H1 (cell line): Measurements from ENCODE around the gene PJA1. TPM values are rescaled to one million over a fixed set of nuclear protein-coding genes. Genes with fewer than 3 reads are reported as not detected.

ENCODE experiments used
- CTCF ChIA-PET: fragments of 300-600 bp; sonication (Branson Sonifier 250); formaldehyde crosslinking; loops from one replicate; lab custom pipeline; 2021; ENCODE audit not compliant: partially characterized antibody; lab: Charles Lee
- POLR2A ChIA-PET: fragments of 300-600 bp; sonication (Branson Sonifier 250); formaldehyde crosslinking; loops from one replicate; lab custom pipeline; 2021; ENCODE audit warnings: inconsistent platforms; ENCODE audit not compliant: partially characterized antibody; lab: Charles Lee
- DNase-seq, 2 experiments: peaks; one replicate each; pipeline versions ENCODE4 v3.0.0 to v3.0.0-alpha.2; 2010 to 2022; ENCODE audit warnings: low spot score in 2 of 2, low read depth in 1 of 2, mixed read lengths in 1 of 2
- FAIRE-seq: peaks from 2 replicates; lab custom pipeline; 2011; peaks lifted over from hg19 to GRCh38; lab: Jason Lieb, UNC
- H2AFZ ChIP-seq: 2 replicates; pipeline ENCODE4 v1.8.1; 2012; ENCODE audit warnings: low read length, inconsistent platforms
- H2AK5ac ChIP-seq: 2 replicates; pipeline ENCODE4 v1.6.1; 2013; ENCODE audit warnings: low read depth, low read length
- H2BK120ac ChIP-seq: replicated peaks from 2 replicates; pipeline ENCODE3; 2013; ENCODE audit warnings: low read depth, low read length, inconsistent platforms
- H2BK12ac ChIP-seq: 2 replicates; pipeline ENCODE4 v1.6.1; 2013; ENCODE audit warnings: low read depth, low read length
- H2BK15ac ChIP-seq: 2 replicates; pipeline ENCODE4 v1.6.1; 2013; ENCODE audit warnings: low read length
- H2BK20ac ChIP-seq: 2 replicates; pipeline ENCODE4 v1.6.1; 2013; ENCODE audit warnings: low read length
- H2BK5ac ChIP-seq: 2 replicates; pipeline ENCODE4 v1.6.1; 2013; ENCODE audit warnings: low read depth, low read length
- H3K14ac ChIP-seq: 2 replicates; pipeline ENCODE4 v1.6.1; 2013; ENCODE audit warnings: inconsistent platforms; ENCODE audit not compliant: insufficient read length
- H3K18ac ChIP-seq: 2 replicates; pipeline ENCODE4 v1.6.1; 2013; ENCODE audit warnings: low read length; ENCODE audit errors: extremely low read depth
- H3K23ac ChIP-seq: 2 replicates; pipeline ENCODE4 v1.6.1; 2013; ENCODE audit warnings: inconsistent platforms; ENCODE audit not compliant: insufficient read length
- H3K23me2 ChIP-seq: 2 replicates; pipeline ENCODE4 v1.6.1; 2013; ENCODE audit warnings: low read depth, low read length
- H3K27ac ChIP-seq: 2 replicates; pipeline ENCODE4 v1.6.1; 2011; ENCODE audit warnings: low read depth, low read length, inconsistent platforms
- H3K27me3 ChIP-seq, 4 experiments: replicated peaks in 1 of 4; 1 replicate in 1 of 4; 2 replicates in 3 of 4; pipeline versions ENCODE4 v1.6.1 to v1.8.1; 2011 to 2013; ENCODE audit warnings: low read length in 3 of 4, mild to moderate bottlenecking in 3 of 4, inconsistent platforms in 2 of 4, mixed read lengths in 2 of 4, moderate library complexity in 1 of 4; ENCODE audit not compliant: control insufficient read depth in 3 of 4, insufficient read depth in 3 of 4; ENCODE audit errors: extremely low read depth in 1 of 4
- H3K36me3 ChIP-seq, 4 experiments: 2 replicates each; pipeline versions ENCODE4 v1.6.1 to v1.8.1; 2011 to 2013; ENCODE audit warnings: mild to moderate bottlenecking in 4 of 4, low read length in 3 of 4, moderate library complexity in 2 of 4, control low read depth in 1 of 4, inconsistent platforms in 1 of 4; ENCODE audit not compliant: insufficient read depth in 4 of 4, control insufficient read depth in 2 of 4
- H3K4ac ChIP-seq: replicated peaks from 2 replicates; pipeline ENCODE3; 2013; ENCODE audit warnings: low read length, low read depth, mixed read lengths, inconsistent platforms; ENCODE audit not compliant: insufficient read length
- H3K4me1 ChIP-seq, 4 experiments: replicated peaks in 1 of 4; 1 replicate in 1 of 4; 2 replicates in 3 of 4; pipeline versions ENCODE4 v1.6.1 to v1.8.1; 2011 to 2013; ENCODE audit warnings: low read length in 3 of 4, inconsistent platforms in 2 of 4, mixed read lengths in 1 of 4; ENCODE audit not compliant: insufficient read depth in 4 of 4, control insufficient read depth in 3 of 4
- H3K4me2 ChIP-seq, 2 experiments: 2 replicates each; pipeline versions ENCODE4 v1.6.1 to v1.8.1; 2011 to 2013; ENCODE audit warnings: low read depth in 2 of 2, low read length in 2 of 2, control low read depth in 1 of 2, inconsistent platforms in 1 of 2, mild to moderate bottlenecking in 1 of 2; ENCODE audit not compliant: insufficient read depth in 1 of 2
- H3K4me3 ChIP-seq, 4 experiments: fragments of 200-600, 300-600 bp in 1 of 4; sonication (generic), shearing (Covaris generic), sonication (Bioruptor Twin) in 1 of 4; 2 replicates each; pipeline versions ENCODE4 v1.5.1 to v1.8.1; 2011 to 2016; ENCODE audit warnings: low read length in 4 of 4, low read depth in 3 of 4, control low read depth in 2 of 4, inconsistent platforms in 2 of 4, mild to moderate bottlenecking in 2 of 4, mixed read lengths in 1 of 4, moderate library complexity in 1 of 4; ENCODE audit not compliant: insufficient read depth in 2 of 4; ENCODE audit errors: extremely low read depth in 1 of 4
- H3K56ac ChIP-seq: replicated peaks from 2 replicates; pipeline ENCODE3; 2013; ENCODE audit warnings: low read depth, mild to moderate bottlenecking, mixed read lengths, low read length, inconsistent platforms; ENCODE audit not compliant: insufficient read length
- H3K79me1 ChIP-seq: 2 replicates; pipeline ENCODE4 v1.6.1; 2013; ENCODE audit warnings: low read depth, low read length, control low read depth
- H3K79me2 ChIP-seq, 2 experiments: 2 replicates each; pipeline versions ENCODE4 v1.6.1 to v1.8.1; 2012 to 2013; ENCODE audit warnings: low read length in 2 of 2, mild to moderate bottlenecking in 2 of 2, inconsistent platforms in 1 of 2; ENCODE audit not compliant: insufficient read depth in 2 of 2, control insufficient read depth in 1 of 2
- H3K9ac ChIP-seq, 4 experiments: replicated peaks in 1 of 4; 1 replicate in 1 of 4; 2 replicates in 3 of 4; pipeline versions ENCODE4 v1.6.1 to v1.8.1; 2011 to 2013; ENCODE audit warnings: low read depth in 3 of 4, low read length in 3 of 4, control low read depth in 2 of 4, mild to moderate bottlenecking in 2 of 4, moderate library complexity in 2 of 4, inconsistent platforms in 1 of 4; ENCODE audit errors: extremely low read depth in 1 of 4
- H3K9me3 ChIP-seq, 2 experiments: 2 replicates each; pipeline versions ENCODE4 v1.6.1 to v1.8.1; 2012 to 2013; ENCODE audit warnings: mild to moderate bottlenecking in 2 of 2, moderate library complexity in 2 of 2, control low read depth in 1 of 2, inconsistent platforms in 1 of 2, low read depth in 1 of 2, low read length in 1 of 2, mixed read lengths in 1 of 2; ENCODE audit not compliant: insufficient read depth in 2 of 2
- H4K20me1 ChIP-seq, 2 experiments: replicated peaks in 1 of 2; 2 replicates each; pipeline versions ENCODE3 to v1.8.1; 2011 to 2013; ENCODE audit warnings: inconsistent platforms in 2 of 2, low read length in 2 of 2, mild to moderate bottlenecking in 1 of 2; ENCODE audit not compliant: insufficient read depth in 2 of 2, control insufficient read depth in 1 of 2
- H4K5ac ChIP-seq: 2 replicates; pipeline ENCODE4 v1.6.1; 2013; ENCODE audit warnings: low read length, low read depth, mixed read lengths, inconsistent platforms; ENCODE audit not compliant: insufficient read length
- H4K8ac ChIP-seq: 2 replicates; pipeline ENCODE4 v1.8.0; 2013; ENCODE audit warnings: mild to moderate bottlenecking, moderate library complexity, low read length, inconsistent platforms; ENCODE audit not compliant: insufficient read depth; ENCODE audit errors: extremely low read depth
- H4K91ac ChIP-seq: replicated peaks from 2 replicates; pipeline ENCODE3; 2013; ENCODE audit warnings: low read length, mixed read lengths, inconsistent platforms; ENCODE audit not compliant: insufficient read length
- BCL11A ChIP-seq, 2 experiments: IDR thresholded peaks; one replicate each; pipeline ENCODE4 v1.6.1; 2011; ENCODE audit warnings: low read depth in 2 of 2, low read length in 2 of 2, mild to moderate bottlenecking in 2 of 2
- FOSL1 ChIP-seq: IDR thresholded peaks from 2 replicates; pipeline ENCODE4 v1.6.1; 2011; ENCODE audit warnings: mild to moderate bottlenecking, low read depth, low read length, moderate library complexity; ENCODE audit not compliant: insufficient read depth
- NANOG ChIP-seq: IDR thresholded peaks from 2 replicates; pipeline ENCODE4 v1.6.1; 2011; ENCODE audit warnings: low read length, low read depth, mild to moderate bottlenecking, inconsistent platforms; ENCODE audit not compliant: insufficient read depth, poor library complexity, severe bottlenecking
- POU5F1 ChIP-seq: IDR thresholded peaks from 2 replicates; pipeline ENCODE4 v1.6.1; 2011; ENCODE audit warnings: low read depth, mild to moderate bottlenecking, low read length, moderate library complexity
- RBBP5 ChIP-seq: IDR thresholded peaks from 2 replicates; pipeline ENCODE4 v1.7.1; 2012; ENCODE audit warnings: low read depth, mild to moderate bottlenecking, inconsistent platforms, low read length, moderate library complexity, borderline replicate concordance
- SIRT6 ChIP-seq: IDR thresholded peaks from one replicate; pipeline ENCODE4 v1.7.1; 2012; ENCODE audit warnings: low read length, inconsistent platforms
- TEAD4 ChIP-seq: IDR thresholded peaks from 2 replicates; pipeline ENCODE4 v1.6.1; 2012; ENCODE audit warnings: low read depth, low read length, inconsistent platforms, mixed read lengths
- ZNF274 ChIP-seq: IDR thresholded peaks from 2 replicates; pipeline ENCODE4 v1.7.0; 2012; ENCODE audit warnings: low read length, borderline replicate concordance; ENCODE audit errors: extremely low read depth
- WGBS, 2 experiments: shearing (Covaris generic) in 1 of 2; methylation state at CpG; one replicate each; pipeline versions ENCODE4 v1.1.6 to v1.1.7; 2013 to 2015; ENCODE audit warnings: low lambda C conversion rate in 2 of 2, mixed read lengths in 2 of 2, inconsistent platforms in 1 of 2, low coverage in 1 of 2, missing lambda C conversion rate in 1 of 2; ENCODE audit not compliant: insufficient replicate concordance in 2 of 2, insufficient coverage in 1 of 2, insufficient read length in 1 of 2; ENCODE audit errors: extremely low coverage in 1 of 2, missing lambda C conversion rate in 1 of 2; 5-methylcytosine and 5-hydroxymethylcytosine counted together
- polyA plus RNA-seq, 7 experiments: library from polyadenylated mRNA; depleted of rRNA in 3 of 7; stranded (reverse) in 5 of 7; unstranded in 2 of 7; fragments of >200 nt in 5 of 7; fragments of 200-250 nt in 2 of 7; gene quantifications; 1 replicate in 5 of 7; 2 replicates in 1 of 7; 4 replicates in 1 of 7; pipeline versions ENCODE4 v1.2.1 to v1.2.3, GENCODE V29; 2011 to 2013; ENCODE audit warnings: missing spikeins in 2 of 7, mixed read lengths in 2 of 7
- total RNA-seq: library from RNA; stranded (reverse); fragmentation: NEBNext Ultra II Directional; extraction: Animal tissue kit (Norgen Biotek cat#: 25700); gene quantifications from 2 replicates; pipeline ENCODE4 v1.2.1, GENCODE V29; 2021

Gene PJA1
- total and polyA plus RNA-seq, 2 of the 8 experiments (the other 6 are each of a cell fraction or from before 2014, with no cell fraction given) = 25.7 to 37.0 TPM

GRCh38 chrX:69126642-69127041, 38.6 kb downstream of the PJA1 start:
- no peak for FAIRE-seq
- H2AFZ ChIP-seq = no peak overlapping the region

More at GRCh38 chrX:69126642-69127041, 38.6 kb downstream of the PJA1 start:
- Histone ChIP-seq H3K4me2 (no peak overlapping the region), H2BK5ac (no peak overlapping the region), H2BK120ac (no peak overlapping the region), H3K79me2 (no peaks in the 10 kb centered on the region), H3K9ac (no peak overlapping the region), H3K36me3 (no peaks in the 10 kb centered on the region), H4K8ac (no peak overlapping the region; the same call in 1 of the 2 replicates), H3K27ac (no peak overlapping the region), H4K20me1 (no peaks in the 10 kb centered on the region), H3K18ac (no peak overlapping the region), H2BK12ac (no peak overlapping the region), H3K27me3 (peaks cover 0 to 21% (median 8%) of the 10 kb centered on the region in 4 experiments; a peak in 4 of 7 replicates), H3K4ac (no peak overlapping the region), H3K9me3 (no peaks in the 10 kb centered on the region), H3K23ac (no peak overlapping the region), H3K4me1 (peaks cover 0 to 10% (median 6%) of the 10 kb centered on the region in 4 experiments), H4K5ac (no peak overlapping the region), H2BK20ac (no peak overlapping the region), H3K14ac (no peak overlapping the region), H3K23me2 (no peaks in the 10 kb centered on the region), H3K79me1 (no peaks in the 10 kb centered on the region), H3K4me3 (no peak overlapping the region), H2BK15ac (no peak overlapping the region), H4K91ac (no peak overlapping the region), H3K56ac (no peak overlapping the region), H2AK5ac (no peak overlapping the region)
- CTCF ChIA-PET = interaction anchor here (0.8 to 2.1 kb wide), 3 partner anchors 10 to 32 kb away, joined by 3 to 5 read pairs (median 3); no protein-coding TSS in a partner anchor
- DNase-seq = no peak
- 82% methylated on average over 2 of the region's 5 CpGs; no CpG with 5 or more reads in 1 of the 2 experiments for WGBS, 2 experiments
- TF ChIP-seq RBBP5 (no peak), SIRT6 (no peak), TEAD4 (no peak), POU5F1 (no peak), BCL11A (IDR thresholded peaks at IDR 0.05; ENCODE audit: low read depth in 2 of 2, low read length in 2 of 2) (no peak), NANOG (no peak), ZNF274 (no peak), FOSL1 (no peak)
- POLR2A ChIA-PET = no interaction called here
